NCI-H2171 treated with DMSO at 0.1 percent for 48 hours (cell line): ENCODE results near the gene SLC12A1.
A peak's percentile ranks its signal among the peaks of the same experiment; 100 is the strongest.
"Not testable (repeated sequence)": the region's sequence is repeated elsewhere in the genome, so short reads cannot be mapped to it uniquely, and the experiment has no call there.

Experiments
- DNase-seq: peaks from one replicate; lab custom pipeline; 2025; lab: John Stamatoyannopoulos, UW

The SLC12A1 gene

DNA sequence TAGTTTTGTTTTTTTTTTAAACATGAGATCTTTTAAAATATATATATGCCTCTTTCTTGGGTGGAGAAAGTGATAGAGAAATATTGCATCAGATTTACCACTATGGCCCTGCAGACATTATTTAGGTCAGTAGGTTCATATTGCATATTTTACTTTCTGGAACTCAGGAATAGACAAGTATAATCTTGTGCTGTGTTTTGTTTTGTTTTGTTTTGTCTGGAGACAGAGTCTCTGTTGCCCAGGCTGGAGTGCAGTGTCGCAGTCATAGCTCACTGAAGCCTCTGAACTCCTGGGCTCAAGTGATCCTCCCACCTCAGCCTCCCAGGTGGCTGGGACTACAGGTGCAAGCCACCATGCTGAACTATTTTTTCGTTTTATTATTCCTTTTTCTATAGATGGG, 103.6 kb downstream of the SLC12A1 start:
- DNase-seq: no peak

DNA sequence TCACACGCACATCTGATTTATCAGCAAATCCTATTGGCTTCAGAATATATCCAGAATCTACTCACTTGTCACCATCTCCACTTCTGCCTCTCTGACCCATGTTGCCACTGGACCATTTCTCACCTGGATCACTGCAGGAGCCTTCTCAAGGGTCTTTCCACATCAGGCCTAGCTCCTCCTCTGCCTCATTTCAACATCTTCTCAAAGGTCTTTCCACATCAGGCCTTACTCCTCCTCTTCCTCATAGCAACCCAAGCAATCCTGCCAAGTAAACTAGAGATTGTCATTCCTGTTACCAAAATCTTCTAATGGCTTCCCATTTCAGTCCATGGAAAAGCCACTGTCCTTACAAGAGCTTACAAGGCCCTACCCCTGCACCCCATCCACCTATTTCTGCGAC, 107.1 kb downstream of the SLC12A1 start:
- no peak for DNase-seq

GRCh38 chr15:48315041-48315440, 108.9 kb downstream of the SLC12A1 start:
- no peak for DNase-seq

- DNase-seq: no peak
Measured at GRCh38 chr15:48317221-48317620, 111.1 kb downstream of the SLC12A1 start.

DNA sequence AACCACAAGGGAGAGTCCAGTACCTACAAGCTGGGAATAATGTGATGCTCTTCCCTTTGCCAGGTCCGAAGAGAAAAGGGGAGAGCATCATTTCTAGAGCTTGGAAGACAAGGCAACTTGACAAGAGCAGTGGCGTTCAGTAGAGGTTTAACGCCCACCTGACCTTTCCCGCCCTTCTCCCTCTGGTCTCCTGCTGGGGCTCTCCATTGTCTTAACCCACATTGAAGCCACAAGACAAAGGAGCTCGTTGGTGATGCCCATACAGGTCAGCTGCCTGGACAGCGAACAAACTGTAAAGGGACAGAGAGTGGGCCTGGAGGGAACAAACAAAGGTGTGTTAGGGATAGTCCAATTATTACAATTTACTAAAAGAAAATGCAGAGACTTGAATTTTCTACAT, 112.0 kb downstream of the SLC12A1 start:
- DNase-seq: no peak

GRCh38 chr15:48323294-48323693, 117.2 kb downstream of the SLC12A1 start:
- no peak for DNase-seq

DNA sequence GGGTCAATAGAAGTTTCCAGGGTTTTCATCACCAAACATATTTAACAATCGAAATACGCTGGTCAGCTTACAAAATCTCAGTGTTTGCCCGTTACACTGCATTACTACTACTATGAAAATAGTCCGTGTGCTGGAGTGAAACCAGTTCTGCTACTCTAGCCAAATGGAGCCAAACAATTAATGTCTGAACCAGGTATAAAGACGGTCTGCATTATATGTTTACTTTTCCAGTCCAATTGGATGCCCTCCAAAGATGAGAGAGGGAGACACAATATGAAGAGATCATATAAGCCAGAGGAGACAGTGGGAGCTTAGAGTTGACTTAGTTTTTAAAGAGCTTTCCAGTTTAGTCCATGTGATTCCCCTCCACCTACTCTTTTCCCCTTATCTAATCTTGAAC, 118.8 kb downstream of the SLC12A1 start:
- no peak for DNase-seq

- DNase-seq: no peak
Measured at GRCh38 chr15:48325400-48325799, 119.3 kb downstream of the SLC12A1 start.

DNA sequence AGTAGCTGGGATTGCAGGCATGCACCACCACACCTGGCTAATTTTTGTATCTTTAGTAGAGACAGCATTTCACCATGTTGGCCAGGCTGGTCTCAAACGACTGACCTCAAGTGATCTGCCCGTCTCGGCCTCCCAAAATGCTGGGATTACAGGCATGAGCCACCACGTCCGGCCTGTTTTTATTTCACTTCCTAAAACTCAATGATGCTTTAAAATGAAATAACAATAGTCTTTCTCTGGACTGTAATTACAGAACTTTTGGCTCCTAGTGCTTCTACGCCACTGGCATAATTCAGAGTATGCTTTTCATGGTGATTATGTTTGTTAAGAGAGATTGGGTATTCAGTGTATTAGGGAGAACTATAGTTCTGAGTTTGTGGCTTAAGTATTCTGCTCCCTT, 120.1 kb downstream of the SLC12A1 start:
- DNase-seq: not testable (repeated sequence)

- no peak for DNase-seq
Measured at GRCh38 chr15:48330105-48330785, 124.1 kb downstream of the SLC12A1 start.

DNA sequence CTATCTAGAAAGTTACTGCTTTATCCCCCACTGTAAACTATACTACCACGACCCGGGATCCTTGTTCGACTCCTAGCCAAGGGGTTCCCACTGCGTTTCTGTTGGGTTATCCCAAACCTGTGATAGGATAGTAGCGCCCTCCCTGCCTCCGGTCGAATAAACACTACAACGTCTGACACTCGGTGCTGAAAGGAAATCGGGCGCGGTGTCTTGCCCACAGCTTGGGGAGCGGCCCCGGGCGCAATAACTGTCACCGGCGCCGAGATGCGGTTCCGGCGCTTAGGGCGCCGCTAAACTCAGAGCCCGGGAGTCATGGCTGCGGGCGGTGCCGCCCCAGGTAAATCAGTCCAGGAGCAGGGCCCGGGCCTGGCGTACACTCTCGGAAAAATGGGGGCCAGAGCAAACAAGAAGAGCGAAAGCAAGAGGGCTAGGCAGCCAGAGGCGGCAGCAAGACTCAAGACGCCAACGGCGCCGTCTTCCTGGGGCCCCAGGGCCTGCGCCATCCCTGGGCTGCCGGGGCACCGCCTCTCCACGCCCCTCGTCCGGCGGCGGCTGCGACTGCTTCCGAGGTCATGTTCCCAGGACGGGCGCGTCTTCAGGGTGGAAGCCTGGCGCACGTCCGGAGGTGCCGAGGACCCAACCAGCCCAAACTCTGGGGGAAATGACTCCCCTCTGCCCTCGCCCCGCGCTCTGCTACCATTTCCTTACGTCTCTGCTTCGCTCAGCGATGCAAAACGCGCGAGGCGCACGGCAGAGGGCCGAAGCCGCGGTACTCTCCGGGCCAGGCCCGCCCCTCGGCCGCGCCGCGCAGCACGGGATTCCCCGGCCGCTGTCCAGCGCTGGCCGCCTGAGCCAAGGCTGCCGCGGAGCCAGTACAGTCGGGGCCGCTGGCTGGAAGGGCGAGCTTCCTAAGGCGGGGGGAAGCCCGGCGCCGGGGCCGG, 125.0 kb downstream of the SLC12A1 start, which contains the start of gene DUT:
Gene DUT (plus strand): TSS at position 575 of the 941 bp plus-strand sequence. CDS start 87 bp downstream, at position 662.
- DNase-seq: peak; percentile 82

- DNase-seq: peak; percentile 77
Measured at GRCh38 chr15:48331796-48332641, 125.9 kb downstream of the SLC12A1 start.

- DNase-seq: peak; percentile 37
Measured at GRCh38 chr15:48332642-48333034, 126.5 kb downstream of the SLC12A1 start.

GRCh38 chr15:48333540-48333939, 127.4 kb downstream of the SLC12A1 start:
- DNase-seq: no peak

DNA sequence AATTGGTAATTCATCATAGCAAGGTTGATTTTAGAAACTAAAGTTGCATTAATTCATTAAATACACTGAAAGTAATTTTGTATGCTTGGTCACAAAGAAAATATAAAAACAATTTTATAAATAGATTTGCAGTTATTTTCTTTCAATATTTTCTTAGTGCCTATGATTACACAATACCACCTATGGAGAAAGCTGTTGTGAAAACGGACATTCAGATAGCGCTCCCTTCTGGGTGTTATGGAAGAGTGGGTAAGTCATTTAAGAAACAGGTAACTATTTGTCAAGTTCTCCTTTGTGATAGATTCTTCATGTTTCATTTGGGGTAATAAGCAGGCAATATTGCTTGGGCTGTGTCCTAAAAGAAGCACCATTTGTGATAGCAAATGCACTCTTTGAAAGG, 128.2 kb downstream of the SLC12A1 start:
- no peak for DNase-seq

DNA sequence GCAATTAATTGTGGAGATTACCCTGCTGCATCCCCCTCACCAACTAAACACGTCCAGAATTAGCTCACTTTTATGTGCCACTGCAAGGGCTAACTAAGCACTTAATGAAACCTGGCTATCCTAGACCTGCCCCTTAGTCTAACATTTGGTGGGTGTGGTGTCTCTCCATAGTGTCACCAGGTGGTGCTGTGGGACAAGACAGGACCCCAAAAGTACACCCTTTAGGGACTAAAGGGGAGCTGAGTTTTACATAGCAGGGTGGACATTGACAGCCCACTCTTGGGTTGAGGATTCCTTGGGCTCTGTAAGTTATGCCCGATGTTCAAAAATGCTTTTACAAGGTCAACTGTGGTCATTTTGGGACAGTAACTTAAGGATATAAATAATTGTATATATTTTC, 130.8 kb downstream of the SLC12A1 start:
- peak; percentile 10 for DNase-seq

DNA sequence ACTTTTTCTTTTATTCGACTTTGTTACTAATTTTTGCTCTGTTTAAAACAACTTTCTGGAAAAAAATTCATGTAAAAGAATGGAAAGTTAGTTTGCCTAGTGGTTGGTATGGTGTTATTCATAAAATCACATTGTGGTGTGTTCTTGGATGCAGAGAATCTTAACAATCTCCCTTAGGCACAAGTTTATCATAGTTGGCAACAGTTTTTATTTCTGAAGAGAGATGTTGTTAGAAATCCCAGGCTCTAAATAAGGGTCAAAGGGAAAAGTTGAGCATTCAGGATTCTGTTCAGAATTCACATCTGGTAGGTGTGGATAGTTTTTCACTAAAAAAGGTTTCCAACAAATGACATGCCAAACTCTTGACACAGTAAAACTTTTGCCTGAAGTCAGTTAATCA, 131.5 kb downstream of the SLC12A1 start:
- DNase-seq: no peak

DNA sequence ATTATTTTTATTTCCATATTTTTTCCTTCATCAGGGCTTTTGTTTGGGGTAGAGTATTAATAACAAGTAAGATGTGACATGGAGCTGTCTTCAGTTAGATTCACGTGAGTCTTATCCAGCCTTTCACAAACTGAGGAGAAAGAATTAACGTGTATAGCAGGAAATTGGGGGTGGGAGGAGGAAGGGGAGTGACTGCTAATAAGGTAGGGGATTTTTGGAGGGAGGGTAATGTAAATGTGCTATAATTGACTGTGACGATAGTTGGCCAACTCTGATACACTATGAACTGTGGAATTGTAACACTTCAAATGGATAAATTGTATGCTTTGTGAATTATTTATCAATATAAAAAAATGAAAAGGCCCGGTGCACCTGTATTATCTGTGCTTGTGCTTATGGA, 134.0 kb downstream of the SLC12A1 start:
- DNase-seq: no peak

GRCh38 chr15:48343865-48344264, 137.8 kb downstream of the SLC12A1 start:
- no peak for DNase-seq

- no peak for DNase-seq
Measured at GRCh38 chr15:48345516-48345915, 139.4 kb downstream of the SLC12A1 start.

- peak; percentile 79 for DNase-seq
Measured at GRCh38 chr15:48352474-48353072, 146.5 kb downstream of the SLC12A1 start.
